ENCODE results near the gene FAM20C. TPM values are rescaled to one million over a fixed set of nuclear protein-coding genes. Genes with fewer than 3 reads are reported as not detected.
A peak's percentile ranks its signal among the peaks of the same experiment; 100 is the strongest.

The FAM20C gene
- total and polyA plus RNA-seq, 2 of the 8 experiments (the other 6 are each of a cell fraction or from before 2014, with no cell fraction given), result 9.5 to 34.8 TPM

GRCh38 chr7:148932-149790, 43.2 kb upstream of the FAM20C start:
- Histone ChIP-seq H4K8ac (ENCODE audit: extremely low read depth, insufficient read depth, low read length) (peak overlapping the region; percentile 100; the same call in 1 of the 2 replicates), H3K4ac (replicated peaks; ENCODE audit: insufficient read length, low read depth, low read length) (peak overlapping the region; percentile 91), H3K18ac (ENCODE audit: extremely low read depth, low read length) (peak overlapping the region; percentile 100), H3K9ac (replicated peaks in 1 of 4; ENCODE audit: extremely low read depth in 1 of 4, low read depth in 3 of 4, low read length in 3 of 4) (peak overlapping the region; percentile 56 to 96 (median 88)), H3K4me1 (replicated peaks in 1 of 4; ENCODE audit: control insufficient read depth in 3 of 4, insufficient read depth in 4 of 4, low read length in 3 of 4) (peaks cover 0 to 10% (median 7%) of the 10 kb centered on the region in 4 experiments; a peak in 5 of 7 replicates), H3K56ac (replicated peaks; ENCODE audit: insufficient read length, low read depth, low read length) (peak overlapping the region; percentile 93), H2AFZ (ENCODE audit: low read length) (peak overlapping the region; percentile 87), H3K23ac (ENCODE audit: insufficient read length) (no peak overlapping the region), H3K27me3 (replicated peaks in 1 of 4; ENCODE audit: control insufficient read depth in 3 of 4, extremely low read depth in 1 of 4, insufficient read depth in 3 of 4, low read length in 3 of 4) (no peaks in the 10 kb centered on the region), H3K14ac (ENCODE audit: insufficient read length) (no peak overlapping the region), H2BK20ac (ENCODE audit: low read length) (no peak overlapping the region), H3K23me2 (ENCODE audit: low read depth, low read length) (peaks cover 1% of the 10 kb centered on the region; the same call in 1 of the 2 replicates), H3K27ac (ENCODE audit: low read depth, low read length) (peak overlapping the region; percentile 97), H2AK5ac (ENCODE audit: low read depth, low read length) (no peak overlapping the region), H4K91ac (replicated peaks; ENCODE audit: insufficient read length, low read length) (peak overlapping the region; percentile 100), H3K36me3 (ENCODE audit: control insufficient read depth in 2 of 4, insufficient read depth in 4 of 4, low read length in 3 of 4) (peaks cover 4 to 8% (median 5%) of the 10 kb centered on the region in 4 experiments), H2BK12ac (ENCODE audit: low read depth, low read length) (peak overlapping the region; percentile 94; the same call in 1 of the 2 replicates), H3K79me2 (ENCODE audit: control insufficient read depth in 1 of 2, insufficient read depth in 2 of 2, low read length in 2 of 2) (no peaks in the 10 kb centered on the region), H2BK120ac (replicated peaks; ENCODE audit: low read depth, low read length) (peak overlapping the region; percentile 84), H2BK5ac (ENCODE audit: low read depth, low read length) (peak overlapping the region; percentile 100), H4K5ac (ENCODE audit: insufficient read length, low read depth, low read length) (peak overlapping the region; percentile 100), H4K20me1 (replicated peaks in 1 of 2; ENCODE audit: control insufficient read depth in 1 of 2, insufficient read depth in 2 of 2, low read length in 2 of 2) (no peaks in the 10 kb centered on the region), H3K9me3 (ENCODE audit: insufficient read depth in 2 of 2, low read depth in 1 of 2, low read length in 1 of 2) (no peaks in the 10 kb centered on the region), H3K4me3 (ENCODE audit: extremely low read depth in 1 of 4, insufficient read depth in 2 of 4, low read depth in 3 of 4, low read length in 4 of 4) (peak overlapping the region; percentile 56 to 68 (median 63)), H3K79me1 (ENCODE audit: low read depth, low read length) (no peaks in the 10 kb centered on the region), H3K4me2 (ENCODE audit: insufficient read depth in 1 of 2, low read depth in 2 of 2, low read length in 2 of 2) (peak overlapping the region; percentile 60 to 71), H2BK15ac (ENCODE audit: low read length) (no peak overlapping the region; the same call in 1 of the 2 replicates)
- CTCF ChIA-PET (ENCODE audit: partially characterized antibody), result no interaction called here
- WGBS, 2 experiments (ENCODE audit: extremely low coverage in 1 of 2, insufficient coverage in 1 of 2, insufficient read length in 1 of 2, insufficient replicate concordance in 2 of 2, low coverage in 1 of 2, low lambda C conversion rate in 2 of 2, missing lambda C conversion rate in 1 of 2), result 3% methylated on average over 68 of the region's 74 CpGs; no CpG with 5 or more reads in 1 of the 2 experiments
- POLR2A ChIA-PET (ENCODE audit: partially characterized antibody), result interaction anchor here (0.7 to 2.4 kb wide), 5 partner anchors 13 to 68 kb away, joined by 3 to 8 read pairs (median 5); no protein-coding TSS in a partner anchor
- DNase-seq (ENCODE audit: low read depth in 1 of 2, low spot score in 2 of 2), result peak; percentile 90 to 95
- FAIRE-seq, result no peak
- TF ChIP-seq TAF1 (IDR thresholded peaks at IDR 0.05; ENCODE audit: low read depth, low read length) (peak; percentile 91), CHD2 (IDR thresholded peaks at IDR 0.05; ENCODE audit: low read length) (no peak), BRCA1 (IDR thresholded peaks at IDR 0.05; ENCODE audit: low read depth, low read length) (no peak), PHF8 (conservative IDR thresholded peaks at IDR 0.05; ENCODE audit: low read depth, low read length) (peak; percentile 80), POU5F1 (IDR thresholded peaks at IDR 0.05; ENCODE audit: low read depth, low read length) (no peak), SP2 (IDR thresholded peaks at IDR 0.05; ENCODE audit: low read length) (no peak), EGR1 (IDR thresholded peaks at IDR 0.05; ENCODE audit: borderline replicate concordance, low read depth, low read length) (peak; percentile 87; the same call in 1 of the 2 replicates), MAFK (IDR thresholded peaks at IDR 0.05; ENCODE audit: low read depth, low read length) (no peak), MAX (IDR thresholded peaks at IDR 0.05) (peak; percentile 95), SUZ12 (IDR thresholded peaks at IDR 0.05; ENCODE audit: low read length) (no peak), EZH2 (IDR thresholded peaks at IDR 0.05; ENCODE audit: low read depth, low read length, severe bottlenecking) (no peak), GABPA (IDR thresholded peaks at IDR 0.05; ENCODE audit: borderline replicate concordance, insufficient read depth, low read length) (no peak)
